Heart left ventricle (tissue), 16 donors: ENCODE data around the gene PLAGL2. TPM values are rescaled to one million over a fixed set of nuclear protein-coding genes. Genes with fewer than 3 reads are reported as not detected.
A peak's percentile ranks its signal among the peaks of the same experiment; 100 is the strongest.

Experiments used
- ATAC-seq, 4 donors: fragments of 200-7000 bp; cut with Tn5 transposase; one replicate each; pipeline ENCODE4 v1.9.1; 2020 to 2022; ENCODE audit warnings: moderate library complexity in 4 of 4, mild to moderate bottlenecking in 3 of 4, moderate number of reproducible peaks in 1 of 4
- DNase-seq, 5 donors: peaks; one replicate each; pipeline ENCODE4 v3.0.0-alpha.2; 2020
- H3K27ac ChIP-seq, 12 donors: fragments of 200-600 bp; sonication (generic) in 4 of 12; one replicate each; pipeline versions ENCODE4 v1.5.0 to v1.8.0; 2016 to 2022; ENCODE audit warnings: mild to moderate bottlenecking in 2 of 12
- H3K27me3 ChIP-seq, 9 donors: fragments of 200-600 bp; sonication (generic) in 2 of 9; one replicate each; pipeline versions ENCODE4 v1.5.1 to v1.8.0; 2016 to 2022; ENCODE audit warnings: mild to moderate bottlenecking in 3 of 9
- H3K36me3 ChIP-seq, 9 donors: fragments of 200-600 bp; sonication (generic) in 2 of 9; one replicate each; pipeline versions ENCODE4 v1.5.0 to v1.8.0; 2018 to 2022; ENCODE audit warnings: mild to moderate bottlenecking in 2 of 9
- H3K4me1 ChIP-seq, 12 donors: fragments of 200-600 bp; sonication (generic) in 4 of 12; one replicate each; pipeline versions ENCODE4 v1.5.0 to v1.8.0; 2016 to 2022; ENCODE audit warnings: mild to moderate bottlenecking in 3 of 12
- H3K4me3 ChIP-seq, 12 donors: fragments of 200-600 bp; sonication (generic) in 4 of 12; one replicate each; pipeline versions ENCODE4 v1.5.0 to v1.8.0; 2017 to 2022; ENCODE audit warnings: mild to moderate bottlenecking in 9 of 12, moderate library complexity in 4 of 12
- H3K9me3 ChIP-seq, 12 donors: fragments of 200-600 bp; sonication (generic) in 4 of 12; one replicate each; pipeline versions ENCODE4 v1.5.0 to v1.8.0; 2016 to 2022; ENCODE audit warnings: mild to moderate bottlenecking in 1 of 12
- CTCF ChIP-seq, 12 donors: fragments of 200-600 bp; sonication (generic) in 4 of 12; IDR thresholded peaks; one replicate each; pipeline versions ENCODE4 v1.5.0 to v1.8.0; 2018 to 2022; ENCODE audit warnings: antibody characterized with exemption in 12 of 12, mild to moderate bottlenecking in 5 of 12
- POLR2A ChIP-seq, 2 donors: fragments of 450-650 bp; IDR thresholded peaks; one replicate each; pipeline ENCODE4 v1.6.1; 2017; ENCODE audit warnings: antibody characterized with exemption in 2 of 2, mild to moderate bottlenecking in 2 of 2, moderate library complexity in 2 of 2
- WGBS, 4 donors: extraction: QIAGEN DNeasy Blood & Tissue Kit in 2 of 4; methylation state at CpG; one replicate each; pipeline versions ENCODE4 v1.1.5 to v1.1.7; 2013 to 2018; 5-methylcytosine and 5-hydroxymethylcytosine counted together
- intact Hi-C, 10 donors: fragments of 100-400 bp; cut with DNase I; formaldehyde crosslinking; loops; one replicate each; pipeline versions ENCODE4 v1.11.1 to v1.14.2; 2022
- polyA plus RNA-seq, 2 donors: library from polyadenylated mRNA; stranded (reverse); fragments of 200-250 nt; gene quantifications; one replicate each; pipeline ENCODE4 v1.2.3, GENCODE V29; 2013
- total RNA-seq, 9 donors: library from RNA; depleted of rRNA in 2 of 9; stranded (reverse); fragments of >200 nt in 2 of 9; fragmentation: NEBNext Ultra II Directional in 3 of 9; extraction: Animal tissue kit (Norgen Biotek cat#: 25700) in 3 of 9; gene quantifications; one replicate each; pipeline versions ENCODE4 v1.1.0 to v1.2.4, GENCODE V29; 2016 to 2023
- donor health status: ischemic (EF 13 %, LVEDD 7.1; RV severe dilation, severe dysfunction).
- donor health status: healthy with polysubstance abuse.
- donor health status: DM: no; HTN: yes; CAD: no.
- donor health status: DM: no; HTN: no; CAD: no.
- donor health status: ischemic (EF 25% LVEDD 6.9; RV normal size, moderate dysfunction).
- donor health status: ischemic (EF 25% LVEDD 5.7; RV mildly dilated, moderate dysfunction).
- donor health status: healthy.
- donor health status: DM: yes; HTN: yes; CAD: no.
- donor health status: ischemic (EF 35%, LVEDD 5.7; RV mildly dilated, moderate dysfunction).
- donor health status: nonischemic (EF 11% LVEDD 7.7; RV severe dilation, severe dysfunction).
- donor health status: DM: yes; HTN: yes; CAD: no.
- donor health status: PGD.
- donor health status: ischemic (EF 29% LVEDD 5.4; RV normal size, mild dysfunction).
- donor health status: nonischemic (EF 23%, LVEDD 6.1; RV moderate dilation, normal function).

PLAGL2 gene
- total and polyA plus RNA-seq, 11 donors, result 4.0 to 9.9 (median 6.3) TPM

GRCh38 chr20:32216179-32217142, 8.9 kb upstream of the PLAGL2 start:
- TF ChIP-seq CTCF (IDR thresholded peaks at IDR 0.05), result no peak
- TF ChIP-seq POLR2A (IDR thresholded peaks at IDR 0.05), result no peak
- no peaks in the 10 kb centered on the region for H3K27me3 ChIP-seq
- no peak overlapping the region for H3K4me3 ChIP-seq
- no peak for DNase-seq
- H3K27ac ChIP-seq, result peak overlapping the region in 1 of 12 donors; percentile 51
- 80 to 87% (median 84%) methylated on average over 13 of the region's 13 CpGs for WGBS, 4 donors
- peaks cover 0 to 4% (median 0%) of the 10 kb centered on the region in 12 donors for H3K4me1 ChIP-seq
- H3K36me3 ChIP-seq, result peaks cover 0 to 97% (median 79%) of the 10 kb centered on the region in 9 donors
- ATAC-seq, result peak in 1 of 4 donors; percentile 44
- intact Hi-C loops, result no loop called here
- no peaks in the 10 kb centered on the region for H3K9me3 ChIP-seq

- TF ChIP-seq CTCF (IDR thresholded peaks at IDR 0.05) (no peak), POLR2A (IDR thresholded peaks at IDR 0.05) (no peak)
- ATAC-seq (no peak), DNase-seq (no peak)
- Histone ChIP-seq H3K27ac (peak overlapping the region in 1 of 12 donors; percentile 51), H3K36me3 (peaks cover 0 to 96% (median 77%) of the 10 kb centered on the region in 9 donors), H3K9me3 (no peaks in the 10 kb centered on the region), H3K27me3 (no peaks in the 10 kb centered on the region), H3K4me1 (peaks cover 0 to 4% (median 0%) of the 10 kb centered on the region in 12 donors), H3K4me3 (no peak overlapping the region)
- intact Hi-C loops, result no loop called here
- 90 to 98% (median 97%) methylated on average over 3 of the region's 3 CpGs for WGBS, 4 donors
Measured at GRCh38 chr20:32215729-32216128, 8.2 kb upstream of the PLAGL2 start.

GRCh38 chr20:32215147-32215546, 7.6 kb upstream of the PLAGL2 start:
- ATAC-seq (no peak), DNase-seq (no peak)
- Histone ChIP-seq H3K4me3 (no peak overlapping the region), H3K36me3 (peaks cover 0 to 96% (median 71%) of the 10 kb centered on the region in 9 donors), H3K4me1 (peaks cover 0 to 4% (median 0%) of the 10 kb centered on the region in 12 donors), H3K27me3 (no peaks in the 10 kb centered on the region), H3K9me3 (no peaks in the 10 kb centered on the region), H3K27ac (no peak overlapping the region)
- 84 to 88% (median 85%) methylated on average over 8 of the region's 8 CpGs for WGBS, 4 donors
- intact Hi-C loops, result no loop called here
- TF ChIP-seq CTCF (IDR thresholded peaks at IDR 0.05), result no peak
- TF ChIP-seq POLR2A (IDR thresholded peaks at IDR 0.05), result no peak

- Histone ChIP-seq H3K4me1 (peaks cover 0 to 10% (median 4%) of the 10 kb centered on the region in 12 donors), H3K27me3 (no peaks in the 10 kb centered on the region), H3K27ac (no peak overlapping the region), H3K36me3 (peaks cover 0 to 87% (median 61%) of the 10 kb centered on the region in 9 donors), H3K9me3 (no peaks in the 10 kb centered on the region), H3K4me3 (no peak overlapping the region)
- WGBS, 4 donors, result 96 to 100% (median 100%) methylated on average over 1 of the region's 1 CpG
- intact Hi-C loops, result no loop called here
- TF ChIP-seq POLR2A (IDR thresholded peaks at IDR 0.05) (no peak), CTCF (IDR thresholded peaks at IDR 0.05) (no peak)
- ATAC-seq (no peak), DNase-seq (no peak)
Measured at GRCh38 chr20:32213870-32214269, 6.3 kb upstream of the PLAGL2 start.
